ENCODE data around the gene CD300H.

The CD300H gene

DNA sequence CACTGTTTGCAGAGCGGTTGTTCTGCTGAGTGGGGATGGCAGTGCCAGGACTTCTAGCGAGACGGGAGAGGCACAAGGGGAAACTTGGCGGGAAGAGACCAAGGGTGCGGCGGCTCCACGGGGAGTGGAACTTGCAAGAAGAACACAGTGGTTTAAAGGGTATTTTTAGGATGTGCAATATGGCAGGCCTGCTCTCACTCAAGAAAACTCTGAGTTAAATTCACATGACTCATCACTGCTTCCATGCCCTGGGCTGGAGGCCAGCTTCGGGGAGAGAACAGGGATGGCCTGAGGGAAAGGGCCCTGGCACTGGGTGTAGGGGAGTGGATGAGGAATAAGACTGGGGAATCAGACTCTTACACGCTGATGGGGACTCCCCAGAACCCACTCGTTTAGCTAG lies 38.1 kb upstream of the CD300H start:
- no peak overlapping the region for H3K4me3 ChIP-seq (ENCODE audit: low read depth, low read length)
- TF ChIP-seq, protein P1, sequence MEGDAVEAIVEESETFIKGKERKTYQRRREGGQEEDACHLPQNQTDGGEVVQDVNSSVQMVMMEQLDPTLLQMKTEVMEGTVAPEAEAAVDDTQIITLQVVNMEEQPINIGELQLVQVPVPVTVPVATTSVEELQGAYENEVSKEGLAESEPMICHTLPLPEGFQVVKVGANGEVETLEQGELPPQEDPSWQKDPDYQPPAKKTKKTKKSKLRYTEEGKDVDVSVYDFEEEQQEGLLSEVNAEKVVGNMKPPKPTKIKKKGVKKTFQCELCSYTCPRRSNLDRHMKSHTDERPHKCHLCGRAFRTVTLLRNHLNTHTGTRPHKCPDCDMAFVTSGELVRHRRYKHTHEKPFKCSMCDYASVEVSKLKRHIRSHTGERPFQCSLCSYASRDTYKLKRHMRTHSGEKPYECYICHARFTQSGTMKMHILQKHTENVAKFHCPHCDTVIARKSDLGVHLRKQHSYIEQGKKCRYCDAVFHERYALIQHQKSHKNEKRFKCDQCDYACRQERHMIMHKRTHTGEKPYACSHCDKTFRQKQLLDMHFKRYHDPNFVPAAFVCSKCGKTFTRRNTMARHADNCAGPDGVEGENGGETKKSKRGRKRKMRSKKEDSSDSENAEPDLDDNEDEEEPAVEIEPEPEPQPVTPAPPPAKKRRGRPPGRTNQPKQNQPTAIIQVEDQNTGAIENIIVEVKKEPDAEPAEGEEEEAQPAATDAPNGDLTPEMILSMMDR (IDR thresholded peaks at IDR 0.05; ENCODE audit: borderline replicate concordance, insufficient read depth, low read depth, low read length) = no peak

DNA sequence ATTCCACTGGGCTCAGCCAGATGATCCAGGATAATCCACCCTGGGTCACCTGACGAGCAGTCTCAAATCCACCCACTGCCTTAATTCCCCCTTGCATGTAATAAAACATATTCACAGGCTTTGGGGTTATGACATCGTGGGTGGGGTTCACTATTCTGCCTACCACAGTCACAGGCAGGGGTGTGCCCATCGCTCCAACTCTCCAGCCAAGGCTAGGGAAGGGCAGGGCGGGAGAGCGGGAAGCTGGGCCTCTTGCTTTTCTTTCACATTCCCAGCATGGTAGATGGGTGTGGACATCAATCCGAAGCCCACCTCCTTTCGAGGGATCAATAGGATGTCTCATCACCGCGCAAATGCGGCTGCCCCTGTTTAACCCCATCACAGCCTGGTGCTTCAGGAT lies 37.5 kb upstream of the CD300H start:
- H3K4me3 ChIP-seq (ENCODE audit: low read depth, low read length) = no peak overlapping the region
- TF ChIP-seq, protein P1 (IDR thresholded peaks at IDR 0.05; ENCODE audit: borderline replicate concordance, insufficient read depth, low read depth, low read length) = no peak

DNA sequence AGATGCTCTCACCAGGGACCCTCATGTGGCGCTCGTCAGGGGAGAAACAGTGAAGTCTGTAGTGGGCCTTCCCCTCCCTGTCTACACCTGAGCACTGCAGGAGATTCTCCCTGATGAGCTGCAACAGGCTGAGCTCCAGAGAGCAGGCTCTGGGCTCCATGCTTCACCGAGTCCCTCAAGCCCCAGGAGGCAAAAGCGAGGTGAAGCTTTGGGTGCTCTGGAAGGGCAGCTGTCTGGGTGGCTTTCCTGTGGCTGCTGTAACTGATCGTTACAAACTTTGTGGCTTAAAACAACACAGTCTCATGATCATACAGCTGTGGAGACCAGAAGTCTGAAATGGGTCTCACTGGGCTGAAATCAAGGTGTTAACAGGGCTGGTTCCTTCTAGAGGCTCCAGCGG lies 36.9 kb upstream of the CD300H start:
- TF ChIP-seq, protein P1 (IDR thresholded peaks at IDR 0.05; ENCODE audit: borderline replicate concordance, insufficient read depth, low read depth, low read length) = no peak
- H3K4me3 ChIP-seq (ENCODE audit: low read depth, low read length) = no peak overlapping the region

DNA sequence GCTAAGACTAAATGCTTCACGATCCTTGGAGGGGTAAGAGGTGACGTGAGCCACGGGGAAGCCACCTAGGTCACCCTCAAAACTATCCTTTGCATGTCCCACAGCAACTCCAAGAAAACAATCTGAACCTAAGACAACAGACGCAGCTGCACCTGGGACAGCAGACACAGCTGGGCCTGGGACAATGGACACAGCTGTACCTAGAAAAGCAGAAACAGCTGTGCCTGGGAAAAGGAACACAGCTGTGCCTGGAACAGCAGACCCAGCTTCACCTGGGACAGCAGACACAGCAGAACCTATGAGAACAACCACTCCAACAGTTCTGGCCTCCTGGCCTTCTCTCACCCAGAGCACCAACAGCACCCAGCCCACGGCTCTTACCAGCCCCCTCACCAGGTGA lies 36.4 kb upstream of the CD300H start:
- TF ChIP-seq, protein P1 (IDR thresholded peaks at IDR 0.05; ENCODE audit: borderline replicate concordance, insufficient read depth, low read depth, low read length) = no peak
- H3K4me3 ChIP-seq (ENCODE audit: low read depth, low read length) = no peak overlapping the region

DNA sequence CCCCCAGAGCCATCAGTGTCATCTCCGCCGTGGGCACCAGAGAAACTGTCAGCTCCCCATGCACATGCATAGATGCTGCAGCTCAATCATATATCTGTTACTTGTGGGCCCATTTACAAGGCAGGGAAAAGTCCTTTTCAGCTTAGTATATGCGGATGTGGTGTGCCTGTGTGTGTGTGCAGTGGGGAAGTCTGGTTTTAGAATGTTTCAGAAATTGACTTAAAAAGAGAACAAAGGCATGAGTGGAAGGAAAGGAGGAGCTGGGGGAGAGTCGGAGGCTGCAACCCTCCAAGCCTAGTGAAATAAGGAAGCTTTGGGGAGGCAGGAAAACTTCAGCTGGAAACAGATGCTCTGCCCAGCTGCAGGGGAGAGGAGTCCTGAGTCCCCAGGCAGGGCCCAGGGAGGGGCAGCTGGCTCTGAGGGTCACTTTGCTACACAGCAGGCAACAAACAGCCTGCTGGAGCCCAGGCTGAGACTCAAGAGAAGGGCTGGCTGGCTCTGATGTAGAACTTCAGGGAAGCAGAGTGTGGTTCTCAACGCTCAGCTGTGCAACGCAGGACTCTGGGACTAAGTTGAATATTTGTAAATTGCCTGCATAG lies 35.8 kb upstream of the CD300H start:
- H3K4me3 ChIP-seq (ENCODE audit: low read depth, low read length) = no peak overlapping the region
- TF ChIP-seq, protein P1 (IDR thresholded peaks at IDR 0.05; ENCODE audit: borderline replicate concordance, insufficient read depth, low read depth, low read length) = no peak

DNA sequence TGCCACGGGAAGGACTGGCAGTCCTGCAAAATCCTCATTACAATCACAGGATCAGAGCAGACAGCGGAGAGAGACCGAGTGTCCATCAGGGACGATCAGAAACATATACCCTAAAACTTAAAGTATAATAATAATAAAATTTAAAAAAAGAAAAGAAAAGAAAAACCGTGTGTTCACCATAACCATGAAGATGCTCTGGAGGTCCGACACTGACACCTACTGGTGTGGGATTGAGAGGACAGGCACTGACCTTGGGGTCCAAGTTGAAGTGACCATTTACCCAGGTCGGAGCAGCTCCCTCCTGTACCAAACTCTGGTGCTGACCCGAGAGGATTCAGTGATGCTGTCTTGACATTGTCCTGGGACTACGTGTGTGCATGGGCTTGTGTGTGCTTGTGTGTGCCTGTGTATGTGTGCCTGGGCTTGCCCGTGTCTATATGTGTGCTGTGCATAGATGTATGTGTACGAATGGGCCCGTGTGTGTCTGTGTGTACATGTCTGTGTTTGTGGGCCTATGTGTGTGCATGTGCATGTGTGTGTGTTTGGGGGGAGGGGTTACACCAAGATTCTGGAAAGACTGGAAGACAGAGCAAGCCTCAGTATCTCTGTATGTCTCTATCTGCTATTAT lies 34.7 kb upstream of the CD300H start:
- H3K4me3 ChIP-seq (ENCODE audit: low read depth, low read length) = no peak overlapping the region
- TF ChIP-seq, protein P1 (IDR thresholded peaks at IDR 0.05; ENCODE audit: borderline replicate concordance, insufficient read depth, low read depth, low read length) = peak; percentile 75

DNA sequence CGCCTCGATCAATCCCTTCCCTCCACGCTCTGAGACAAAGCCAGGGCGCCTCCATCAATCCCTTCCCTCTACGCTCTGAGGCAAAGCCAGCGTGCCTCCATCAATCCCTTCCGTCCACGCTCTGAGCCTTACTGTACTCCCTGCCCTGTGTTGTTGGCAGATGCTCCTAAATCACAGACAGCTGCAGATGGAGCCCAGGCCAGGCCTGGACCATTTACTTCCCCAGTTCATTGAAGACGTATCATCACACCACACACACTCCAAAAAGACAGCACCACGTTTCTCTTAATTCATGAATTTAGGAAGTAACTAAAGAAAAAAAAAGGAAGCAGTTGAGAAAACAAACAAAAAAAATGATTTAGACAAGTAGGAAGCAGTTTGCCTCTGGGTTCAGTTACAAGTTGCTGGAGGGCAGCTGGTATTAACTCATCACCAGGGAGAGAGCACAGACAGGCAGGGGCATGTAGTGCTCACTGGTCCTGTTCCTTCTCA lies 32.2 kb upstream of the CD300H start:
- H3K4me3 ChIP-seq (ENCODE audit: low read depth, low read length) = no peak overlapping the region
- TF ChIP-seq, protein P1 (IDR thresholded peaks at IDR 0.05; ENCODE audit: borderline replicate concordance, insufficient read depth, low read depth, low read length) = no peak

All from GM12875 (cell line).